Uterus (tissue), 4 donors: ENCODE results near the gene PAFAH2. TPM values are rescaled to one million over a fixed set of nuclear protein-coding genes. Genes with fewer than 3 reads are reported as not detected.

ENCODE experiments used
- DNase-seq, 2 donors: peaks; one replicate each; pipeline ENCODE4 v3.0.0-alpha.2; 2019 to 2020
- H3K27ac ChIP-seq, 2 donors: fragments of 200-600 bp; sonication (generic); 1 replicate in 1 of 2; 2 replicates in 1 of 2; pipeline ENCODE4 v1.5.1; 2016 to 2018
- H3K27me3 ChIP-seq, 2 donors: fragments of 200-600 bp; sonication (generic); one replicate each; pipeline ENCODE4 v1.5.1; 2018 to 2019; ENCODE audit warnings: control low read depth in 1 of 2
- H3K36me3 ChIP-seq, 2 donors: fragments of 200-600 bp; sonication (generic); one replicate each; pipeline ENCODE4 v1.5.1; 2019; ENCODE audit warnings: control low read depth in 1 of 2
- H3K4me1 ChIP-seq, 2 donors: fragments of 200-600 bp; sonication (generic); one replicate each; pipeline ENCODE4 v1.5.1; 2018 to 2019; ENCODE audit warnings: control low read depth in 1 of 2
- H3K4me3 ChIP-seq, 2 donors: fragments of 200-600 bp; sonication (generic); 1 replicate in 1 of 2; 2 replicates in 1 of 2; pipeline ENCODE4 v1.5.1; 2018 to 2019; ENCODE audit warnings: mild to moderate bottlenecking in 1 of 2
- H3K9me3 ChIP-seq, 2 donors: fragments of 200-600 bp; sonication (generic); one replicate each; pipeline ENCODE4 v1.5.1; 2019; ENCODE audit warnings: control low read depth in 1 of 2
- CTCF ChIP-seq, 4 experiments: fragments of 200-600 bp in 2 of 4; fragments of 450-650 bp in 2 of 4; sonication (generic) in 2 of 4; IDR thresholded peaks; one replicate each; pipeline ENCODE4 v1.5.1; 2016 to 2019; ENCODE audit warnings: antibody characterized with exemption in 4 of 4, mild to moderate bottlenecking in 2 of 4, moderate library complexity in 1 of 4
- POLR2A ChIP-seq, 2 donors: fragments of 450-650 bp; IDR thresholded peaks; one replicate each; pipeline ENCODE4 v1.6.1; 2016; ENCODE audit warnings: antibody characterized with exemption in 2 of 2, mild to moderate bottlenecking in 1 of 2, moderate library complexity in 1 of 2
- intact Hi-C: fragments of 100-400 bp; cut with DNase I; formaldehyde crosslinking; loops from one replicate; pipeline ENCODE4 v1.15.1; 2023; ENCODE audit warnings: low total_unique reads
- total RNA-seq, 4 donors: library from RNA; depleted of rRNA in 3 of 4; stranded (reverse); fragments of >200 nt in 3 of 4; gene quantifications; one replicate each; pipeline versions ENCODE4 v1.1.0 to v1.2.4, GENCODE V29; 2014 to 2023
- donor health status: DM: yes; HTN: yes; CAD: no.

PAFAH2 gene
- total RNA-seq, 4 donors from 2014 or later = 6.2 to 12.3 (median 9.2) TPM

GRCh38 chr1:25958465-25958864 is 39.4 kb downstream of the PAFAH2 start:
- intact Hi-C loops = no loop called here

GRCh38 chr1:25955553-25955952 is 42.3 kb downstream of the PAFAH2 start:
- Histone ChIP-seq H3K27me3 (no peaks in the 10 kb centered on the region), H3K27ac (no peak overlapping the region), H3K4me3 (no peak overlapping the region), H3K9me3 (no peaks in the 10 kb centered on the region), H3K36me3 (no peaks in the 10 kb centered on the region), H3K4me1 (peaks cover 0 to 3% of the 10 kb centered on the region in 2 donors)
- intact Hi-C loops = no loop called here
- TF ChIP-seq CTCF (IDR thresholded peaks at IDR 0.05) = no peak
- no peak for TF ChIP-seq POLR2A (IDR thresholded peaks at IDR 0.05)
- no peak for DNase-seq

More at GRCh38 chr1:25958465-25958864, 39.4 kb downstream of the PAFAH2 start:
- no peak for DNase-seq
- Histone ChIP-seq H3K4me3 (no peak overlapping the region), H3K4me1 (no peaks in the 10 kb centered on the region), H3K27ac (no peak overlapping the region), H3K9me3 (no peaks in the 10 kb centered on the region), H3K27me3 (no peaks in the 10 kb centered on the region), H3K36me3 (no peaks in the 10 kb centered on the region)
- TF ChIP-seq CTCF (IDR thresholded peaks at IDR 0.05) (no peak), POLR2A (IDR thresholded peaks at IDR 0.05) (no peak)

- intact Hi-C loops = no loop called here
- Histone ChIP-seq H3K4me1 (peaks cover 0 to 3% of the 10 kb centered on the region in 2 donors), H3K4me3 (no peak overlapping the region), H3K27ac (no peak overlapping the region), H3K9me3 (no peaks in the 10 kb centered on the region), H3K27me3 (no peaks in the 10 kb centered on the region), H3K36me3 (no peaks in the 10 kb centered on the region)
- no peak for TF ChIP-seq CTCF (IDR thresholded peaks at IDR 0.05)
- no peak for TF ChIP-seq POLR2A (IDR thresholded peaks at IDR 0.05)
- DNase-seq = no peak
These were observed 43.5 kb downstream of the PAFAH2 start for GRCh38 chr1:25954282-25954938.

GRCh38 chr1:25952841-25953401 is 44.9 kb downstream of the PAFAH2 start:
- intact Hi-C loops = no loop called here
- peak in 1 of 2 donors; percentile 46 for DNase-seq

More at GRCh38 chr1:25952841-25953401, 44.9 kb downstream of the PAFAH2 start:
- Histone ChIP-seq H3K27ac (no peak overlapping the region), H3K27me3 (no peaks in the 10 kb centered on the region), H3K4me1 (peaks cover 0 to 3% of the 10 kb centered on the region in 2 donors), H3K36me3 (no peaks in the 10 kb centered on the region), H3K4me3 (no peak overlapping the region), H3K9me3 (no peaks in the 10 kb centered on the region)
- TF ChIP-seq CTCF (IDR thresholded peaks at IDR 0.05) (no peak), POLR2A (IDR thresholded peaks at IDR 0.05) (no peak)
